ENCODE data around the gene STX7. TPM values are rescaled to one million over a fixed set of nuclear protein-coding genes. Genes with fewer than 3 reads are reported as not detected.

Gene STX7
- total RNA-seq, 1 experiment from 2014 or later: 27.8 TPM

- no peak overlapping the region for H3K27ac ChIP-seq (ENCODE audit: low read depth, low read length)
- H3K4me1 ChIP-seq (ENCODE audit: control insufficient read depth in 1 of 2, insufficient read depth in 2 of 2, low read length in 2 of 2): no peaks in the 10 kb centered on the region
- H3K4me3 ChIP-seq (replicated peaks in 1 of 2; ENCODE audit: low read depth in 1 of 2, low read length in 2 of 2): no peak overlapping the region
- no peaks in the 10 kb centered on the region for H3K27me3 ChIP-seq (ENCODE audit: insufficient read depth, low read length)
- no peaks in the 10 kb centered on the region for H3K9me3 ChIP-seq (ENCODE audit: control insufficient read depth in 1 of 2, insufficient read depth in 1 of 2, low read depth in 1 of 2, low read length in 2 of 2)
- ATAC-seq (no peak), DNase-seq (ENCODE audit: low read depth, low spot score) (no peak)
- H3K79me2 ChIP-seq (ENCODE audit: insufficient read depth, low read length): peaks cover 14% of the 10 kb centered on the region
- intact Hi-C loops (cut with micrococcal nuclease): no loop called here
- ChIA-PET RAD21 (ENCODE audit: low non-redundant PET in 1 of 2, low total read pairs in 2 of 2, uncharacterized antibody in 2 of 2, unreplicated experiment in 2 of 2) (no interaction called here), POLR2A (no interaction called here), CTCF (interaction anchor here (1.0 to 2.4 kb wide), 3 partner anchors 11 to 215 kb away, joined by 3 to 8 read pairs (median 8); no protein-coding TSS in a partner anchor)
- TF ChIP-seq JUND (IDR thresholded peaks at IDR 0.05) (no peak), POLR2A (IDR thresholded peaks at IDR 0.05; ENCODE audit: borderline replicate concordance, extremely low read depth, insufficient read depth, insufficient read length) (no peak), TCF7L2 (IDR thresholded peaks at IDR 0.05; ENCODE audit: borderline replicate concordance, extremely low read depth, insufficient read depth, insufficient read length) (no peak), ELF1 (IDR thresholded peaks at IDR 0.05; ENCODE audit: borderline replicate concordance, low read depth) (no peak), POLR2AphosphoS5 (IDR thresholded peaks at IDR 0.05; ENCODE audit: low read depth, low read length) (no peak), EGR1 (IDR thresholded peaks at IDR 0.05; ENCODE audit: low read depth) (no peak), SIN3A (IDR thresholded peaks at IDR 0.05; ENCODE audit: low read depth) (no peak), ZFX (IDR thresholded peaks at IDR 0.05) (no peak), YY1 (IDR thresholded peaks at IDR 0.05; ENCODE audit: extremely low read depth, insufficient replicate concordance, low read depth, low read length) (no peak), CEBPB (IDR thresholded peaks at IDR 0.05; ENCODE audit: low read depth) (no peak), SRF (IDR thresholded peaks at IDR 0.05; ENCODE audit: low read depth) (no peak), FOSL1 (IDR thresholded peaks at IDR 0.05; ENCODE audit: low read depth) (no peak)
- TF ChIP-seq, protein P1, sequence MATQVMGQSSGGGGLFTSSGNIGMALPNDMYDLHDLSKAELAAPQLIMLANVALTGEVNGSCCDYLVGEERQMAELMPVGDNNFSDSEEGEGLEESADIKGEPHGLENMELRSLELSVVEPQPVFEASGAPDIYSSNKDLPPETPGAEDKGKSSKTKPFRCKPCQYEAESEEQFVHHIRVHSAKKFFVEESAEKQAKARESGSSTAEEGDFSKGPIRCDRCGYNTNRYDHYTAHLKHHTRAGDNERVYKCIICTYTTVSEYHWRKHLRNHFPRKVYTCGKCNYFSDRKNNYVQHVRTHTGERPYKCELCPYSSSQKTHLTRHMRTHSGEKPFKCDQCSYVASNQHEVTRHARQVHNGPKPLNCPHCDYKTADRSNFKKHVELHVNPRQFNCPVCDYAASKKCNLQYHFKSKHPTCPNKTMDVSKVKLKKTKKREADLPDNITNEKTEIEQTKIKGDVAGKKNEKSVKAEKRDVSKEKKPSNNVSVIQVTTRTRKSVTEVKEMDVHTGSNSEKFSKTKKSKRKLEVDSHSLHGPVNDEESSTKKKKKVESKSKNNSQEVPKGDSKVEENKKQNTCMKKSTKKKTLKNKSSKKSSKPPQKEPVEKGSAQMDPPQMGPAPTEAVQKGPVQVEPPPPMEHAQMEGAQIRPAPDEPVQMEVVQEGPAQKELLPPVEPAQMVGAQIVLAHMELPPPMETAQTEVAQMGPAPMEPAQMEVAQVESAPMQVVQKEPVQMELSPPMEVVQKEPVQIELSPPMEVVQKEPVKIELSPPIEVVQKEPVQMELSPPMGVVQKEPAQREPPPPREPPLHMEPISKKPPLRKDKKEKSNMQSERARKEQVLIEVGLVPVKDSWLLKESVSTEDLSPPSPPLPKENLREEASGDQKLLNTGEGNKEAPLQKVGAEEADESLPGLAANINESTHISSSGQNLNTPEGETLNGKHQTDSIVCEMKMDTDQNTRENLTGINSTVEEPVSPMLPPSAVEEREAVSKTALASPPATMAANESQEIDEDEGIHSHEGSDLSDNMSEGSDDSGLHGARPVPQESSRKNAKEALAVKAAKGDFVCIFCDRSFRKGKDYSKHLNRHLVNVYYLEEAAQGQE (IDR thresholded peaks at IDR 0.05; ENCODE audit: low read depth): no peak
- TF ChIP-seq, protein P2, sequence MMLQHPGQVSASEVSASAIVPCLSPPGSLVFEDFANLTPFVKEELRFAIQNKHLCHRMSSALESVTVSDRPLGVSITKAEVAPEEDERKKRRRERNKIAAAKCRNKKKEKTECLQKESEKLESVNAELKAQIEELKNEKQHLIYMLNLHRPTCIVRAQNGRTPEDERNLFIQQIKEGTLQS (IDR thresholded peaks at IDR 0.05): no peak
- TF ChIP-seq, protein P3, sequence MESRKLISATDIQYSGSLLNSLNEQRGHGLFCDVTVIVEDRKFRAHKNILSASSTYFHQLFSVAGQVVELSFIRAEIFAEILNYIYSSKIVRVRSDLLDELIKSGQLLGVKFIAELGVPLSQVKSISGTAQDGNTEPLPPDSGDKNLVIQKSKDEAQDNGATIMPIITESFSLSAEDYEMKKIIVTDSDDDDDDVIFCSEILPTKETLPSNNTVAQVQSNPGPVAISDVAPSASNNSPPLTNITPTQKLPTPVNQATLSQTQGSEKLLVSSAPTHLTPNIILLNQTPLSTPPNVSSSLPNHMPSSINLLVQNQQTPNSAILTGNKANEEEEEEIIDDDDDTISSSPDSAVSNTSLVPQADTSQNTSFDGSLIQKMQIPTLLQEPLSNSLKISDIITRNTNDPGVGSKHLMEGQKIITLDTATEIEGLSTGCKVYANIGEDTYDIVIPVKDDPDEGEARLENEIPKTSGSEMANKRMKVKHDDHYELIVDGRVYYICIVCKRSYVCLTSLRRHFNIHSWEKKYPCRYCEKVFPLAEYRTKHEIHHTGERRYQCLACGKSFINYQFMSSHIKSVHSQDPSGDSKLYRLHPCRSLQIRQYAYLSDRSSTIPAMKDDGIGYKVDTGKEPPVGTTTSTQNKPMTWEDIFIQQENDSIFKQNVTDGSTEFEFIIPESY (IDR thresholded peaks at IDR 0.05; ENCODE audit: extremely low read depth, insufficient replicate concordance, low read length): no peak
- H3K4me2 ChIP-seq (ENCODE audit: low read length): no peak overlapping the region
- H3K36me3 ChIP-seq (ENCODE audit: control insufficient read depth in 1 of 2, insufficient read depth in 2 of 2, low read length in 2 of 2): no peaks in the 10 kb centered on the region
- no TSS peak for BruUV-seq (replicated peaks)
- no peak overlapping the region for H3K9ac ChIP-seq (ENCODE audit: low read length)
- H2AFZ ChIP-seq (ENCODE audit: low read depth, low read length, poor library complexity, severe bottlenecking): no peak overlapping the region
- no peaks in the 10 kb centered on the region for H3K9me2 ChIP-seq (ENCODE audit: insufficient read depth)
- H4K20me1 ChIP-seq (ENCODE audit: insufficient read depth): no peaks in the 10 kb centered on the region
Observed at GRCh38 chr6:132495604-132496079, 17.3 kb downstream of the STX7 start.
